GM18519 (cell line): ENCODE results near the gene SEPTIN1.
A peak's percentile ranks its signal among the peaks of the same experiment; 100 is the strongest.
"Not testable (repeated sequence)": the region's sequence is repeated elsewhere in the genome, so short reads cannot be mapped to it uniquely, and the experiment has no call there.

Experiments used
- ATAC-seq: cut with Tn5 transposase; IDR thresholded peaks from one replicate; pipeline ENCODE4 v1.9.1; 2021; ENCODE audit warnings: mild to moderate bottlenecking, moderate library complexity; ENCODE audit not compliant: unreplicated experiment, low FRiP score

SEPTIN1 gene

GRCh38 chr16:30346286-30346685, 36.1 kb downstream of the SEPTIN1 start:
- no peak for ATAC-seq

- not testable (repeated sequence) for ATAC-seq
Measured at GRCh38 chr16:30343491-30343820, 38.9 kb downstream of the SEPTIN1 start.

GRCh38 chr16:30342751-30343490, 39.4 kb downstream of the SEPTIN1 start:
- no peak for ATAC-seq

- not testable (repeated sequence) for ATAC-seq
Measured at GRCh38 chr16:30341971-30342370, 40.4 kb downstream of the SEPTIN1 start.

- no peak for ATAC-seq
Measured at GRCh38 chr16:30340621-30341020, 41.7 kb downstream of the SEPTIN1 start.

- not testable (repeated sequence) for ATAC-seq
Measured at GRCh38 chr16:30338715-30339114, 43.6 kb downstream of the SEPTIN1 start.

- not testable (repeated sequence) for ATAC-seq
Measured at GRCh38 chr16:30337964-30338357, 44.4 kb downstream of the SEPTIN1 start.

- no peak for ATAC-seq
Measured at GRCh38 chr16:30335598-30336474, 46.5 kb downstream of the SEPTIN1 start.

GRCh38 chr16:30335028-30335597, 47.2 kb downstream of the SEPTIN1 start:
- peak; percentile 45 for ATAC-seq

GRCh38 chr16:30334473-30334989, 47.8 kb downstream of the SEPTIN1 start:
- peak; percentile 74 for ATAC-seq
